Mesodermal cell (in vitro differentiated cells): ENCODE results near the gene SIT1.
"Not testable (repeated sequence)": the region's sequence is repeated elsewhere in the genome, so short reads cannot be mapped to it uniquely, and the experiment has no call there.

Experiments used
- H3K27ac ChIP-seq: 2 replicates; pipeline ENCODE4 v1.7.0; 2013; ENCODE audit warnings: mild to moderate bottlenecking, low read depth, low read length, moderate library complexity; ENCODE audit not compliant: severe bottlenecking
- H3K36me3 ChIP-seq: 2 replicates; pipeline ENCODE4 v1.7.1; 2013; ENCODE audit warnings: mild to moderate bottlenecking, low read length, moderate library complexity; ENCODE audit not compliant: control insufficient read depth, insufficient read depth
- H3K4me1 ChIP-seq: one replicate; pipeline ENCODE4 v1.7.1; 2013; ENCODE audit warnings: mild to moderate bottlenecking, low read length; ENCODE audit not compliant: insufficient read depth, control insufficient read depth, poor library complexity, severe bottlenecking
- H3K4me3 ChIP-seq: 2 replicates; pipeline ENCODE4 v1.7.0; 2013; ENCODE audit warnings: low read length, control low read depth, mild to moderate bottlenecking; ENCODE audit not compliant: insufficient read depth, poor library complexity, severe bottlenecking; ENCODE audit errors: extremely low read depth
- H3K9me3 ChIP-seq: 2 replicates; pipeline ENCODE4 v1.7.1; 2013; ENCODE audit warnings: mild to moderate bottlenecking, low read length, moderate library complexity; ENCODE audit not compliant: control insufficient read depth
- WGBS, 2 experiments: methylation state at CpG; one replicate each; pipeline ENCODE4 v1.1.5; 2013; ENCODE audit warnings: missing lambda C conversion rate in 2 of 2; ENCODE audit not compliant: insufficient coverage in 2 of 2; 5-methylcytosine and 5-hydroxymethylcytosine counted together

The SIT1 gene

DNA sequence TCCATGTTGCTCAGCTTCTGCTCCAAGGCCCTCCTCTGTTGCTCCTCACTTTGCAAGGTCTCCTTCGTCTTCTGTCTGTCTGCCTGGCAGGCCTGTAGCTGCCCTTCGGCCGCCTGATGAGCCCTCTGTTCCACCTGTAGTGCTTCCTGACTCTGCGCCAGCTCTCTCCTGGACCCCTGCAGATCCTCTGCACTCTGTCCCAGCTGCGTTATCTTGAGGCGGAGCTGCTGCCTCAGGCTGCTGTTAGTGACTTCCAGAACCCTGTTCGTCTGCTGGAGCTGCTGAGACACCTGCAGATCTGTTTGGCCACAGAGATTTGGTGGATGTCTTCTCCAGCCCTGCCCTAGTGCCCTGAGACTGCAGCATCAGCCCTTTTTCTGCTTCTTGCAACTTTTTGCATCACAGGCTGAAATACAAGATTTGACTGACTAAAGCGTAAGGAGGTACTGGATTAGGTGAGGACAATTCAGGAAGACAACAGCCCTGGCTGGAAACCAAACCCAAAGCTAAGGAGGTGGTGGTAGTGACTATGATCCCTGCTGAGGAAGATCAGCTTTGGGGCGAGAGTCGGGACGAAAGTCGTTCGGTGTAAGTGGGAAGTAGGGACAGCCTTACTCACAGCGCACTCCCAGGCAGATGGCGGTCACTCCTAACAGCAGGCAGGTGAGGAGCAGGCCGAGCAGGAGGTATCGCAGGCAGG, 34.6 kb downstream of the SIT1 start:
- Histone ChIP-seq H3K4me3 (no peak overlapping the region), H3K4me1 (no peaks in the 10 kb centered on the region), H3K9me3 (no peaks in the 10 kb centered on the region), H3K36me3 (no peaks in the 10 kb centered on the region), H3K27ac (no peak overlapping the region)
- 78 to 82% methylated on average over 13 to 14 of the region's 17 CpGs for WGBS, 2 experiments

GRCh38 chr9:35612843-35613242, 37.9 kb downstream of the SIT1 start:
- no peaks in the 10 kb centered on the region for H3K9me3 ChIP-seq
- H3K27ac ChIP-seq: no peak overlapping the region
- H3K36me3 ChIP-seq: peaks cover 13% of the 10 kb centered on the region
- no peaks in the 10 kb centered on the region for H3K4me1 ChIP-seq
- WGBS, 2 experiments: 79 to 100% methylated on average over 2 of the region's 2 CpGs
- no peak overlapping the region for H3K4me3 ChIP-seq

GRCh38 chr9:35612066-35612465, 38.7 kb downstream of the SIT1 start:
- H3K4me3 ChIP-seq, H3K27ac ChIP-seq, H3K9me3 ChIP-seq, H3K4me1 ChIP-seq: not testable (repeated sequence)
- peaks cover 21% of the 10 kb centered on the region for H3K36me3 ChIP-seq
- 89 to 96% methylated on average over 3 to 4 of the region's 4 CpGs for WGBS, 2 experiments

GRCh38 chr9:35611230-35611797, 39.4 kb downstream of the SIT1 start:
- H3K27ac ChIP-seq: no peak overlapping the region
- WGBS, 2 experiments: 33 to 44% methylated on average over 3 to 4 of the region's 8 CpGs
- H3K9me3 ChIP-seq: no peaks in the 10 kb centered on the region
- peaks cover 21% of the 10 kb centered on the region for H3K36me3 ChIP-seq
- H3K4me3 ChIP-seq: no peak overlapping the region
- H3K4me1 ChIP-seq: no peaks in the 10 kb centered on the region

GRCh38 chr9:35609820-35610163, 40.9 kb downstream of the SIT1 start:
- Histone ChIP-seq H3K4me3 (no peak overlapping the region), H3K9me3 (no peaks in the 10 kb centered on the region), H3K36me3 (peaks cover 21% of the 10 kb centered on the region), H3K4me1 (no peaks in the 10 kb centered on the region), H3K27ac (no peak overlapping the region)
- WGBS, 2 experiments: 91 to 97% methylated on average over 8 of the region's 13 CpGs

DNA sequence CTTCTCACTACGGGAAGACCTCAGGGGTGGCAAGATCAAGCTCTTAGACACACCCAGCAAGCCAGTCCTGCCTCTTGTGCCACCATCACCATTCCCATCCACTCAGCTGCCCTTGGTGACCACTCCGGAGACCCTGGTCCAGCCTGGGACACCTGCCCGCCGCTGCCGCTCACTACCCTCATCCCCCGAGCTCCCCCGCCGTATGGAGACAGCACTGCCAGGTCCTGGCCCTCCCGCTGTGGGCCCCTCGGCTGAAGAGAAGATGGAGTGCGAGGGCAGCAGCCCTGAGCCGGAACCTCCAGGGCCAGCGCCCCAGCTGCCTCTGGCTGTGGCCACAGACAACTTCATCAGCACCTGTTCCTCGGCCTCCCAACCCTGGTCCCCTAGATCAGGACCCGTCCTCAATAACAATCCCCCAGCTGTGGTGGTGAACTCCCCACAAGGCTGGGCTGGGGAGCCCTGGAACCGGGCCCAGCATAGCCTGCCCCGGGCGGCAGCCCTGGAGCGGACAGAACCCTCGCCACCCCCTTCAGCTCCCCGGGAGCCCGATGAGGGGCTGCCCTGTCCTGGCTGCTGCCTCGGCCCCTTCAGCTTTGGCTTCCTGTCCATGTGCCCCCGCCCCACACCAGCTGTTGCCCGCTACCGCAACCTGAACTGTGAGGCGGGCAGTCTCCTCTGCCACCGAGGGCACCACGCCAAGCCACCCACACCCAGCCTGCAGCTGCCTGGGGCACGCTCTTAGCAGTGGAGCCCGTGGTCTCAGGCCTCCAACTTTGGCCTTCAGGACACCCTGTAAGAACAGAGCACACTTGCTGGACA, 41.5 kb downstream of the SIT1 start:
- no peaks in the 10 kb centered on the region for H3K9me3 ChIP-seq
- H3K27ac ChIP-seq: no peak overlapping the region
- H3K4me1 ChIP-seq: no peaks in the 10 kb centered on the region
- no peak overlapping the region for H3K4me3 ChIP-seq
- WGBS, 2 experiments: 93 to 94% methylated on average over 23 to 28 of the region's 31 CpGs
- peaks cover 21% of the 10 kb centered on the region for H3K36me3 ChIP-seq

DNA sequence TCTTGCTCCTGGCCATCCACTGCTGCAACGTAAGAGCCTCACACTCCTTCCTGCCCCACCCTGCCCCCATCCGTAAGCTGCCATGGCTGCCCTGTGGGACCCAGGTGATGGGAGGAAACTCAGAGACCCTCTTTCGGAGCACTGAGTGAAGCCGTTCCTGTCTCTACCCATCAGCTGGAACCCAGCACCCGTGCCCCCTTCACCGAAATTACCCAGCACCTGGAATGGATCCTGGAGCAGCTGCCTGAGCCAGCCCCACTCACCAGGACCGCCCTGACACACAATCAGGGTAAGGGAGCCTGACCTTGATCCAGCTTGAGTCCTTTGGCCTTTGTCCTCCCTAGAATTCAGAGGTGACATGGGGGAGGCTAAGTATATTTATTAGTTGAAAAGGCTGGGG, 42.5 kb downstream of the SIT1 start:
- Histone ChIP-seq H3K36me3 (peaks cover 21% of the 10 kb centered on the region), H3K9me3 (no peaks in the 10 kb centered on the region), H3K4me3 (no peak overlapping the region), H3K4me1 (no peaks in the 10 kb centered on the region), H3K27ac (no peak overlapping the region)
- WGBS, 2 experiments: 95 to 96% methylated on average over 7 of the region's 7 CpGs

DNA sequence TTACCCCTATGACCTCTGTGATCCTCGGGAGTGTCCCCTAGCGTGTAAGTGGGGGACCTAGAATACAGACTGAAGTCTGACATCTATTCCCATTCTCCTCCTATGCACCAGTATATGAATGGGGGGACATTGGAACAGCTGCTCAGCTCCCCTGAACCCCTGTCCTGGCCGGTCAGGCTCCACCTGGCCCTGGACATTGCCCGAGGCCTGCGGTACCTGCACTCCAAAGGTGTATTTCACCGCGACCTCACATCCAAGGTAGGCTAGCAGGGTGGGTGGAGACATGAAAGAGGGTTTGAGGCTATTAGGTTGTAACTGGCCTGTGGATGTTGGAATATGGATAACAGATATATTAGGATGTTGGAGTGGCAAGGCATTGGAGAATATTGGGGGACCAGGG, 44.0 kb downstream of the SIT1 start:
- H3K36me3 ChIP-seq: peaks cover 21% of the 10 kb centered on the region
- peak overlapping the region; percentile 61 for H3K4me3 ChIP-seq
- no peaks in the 10 kb centered on the region for H3K9me3 ChIP-seq
- 99 to 100% methylated on average over 4 to 7 of the region's 7 CpGs for WGBS, 2 experiments
- H3K27ac ChIP-seq: no peak overlapping the region
- no peaks in the 10 kb centered on the region for H3K4me1 ChIP-seq

DNA sequence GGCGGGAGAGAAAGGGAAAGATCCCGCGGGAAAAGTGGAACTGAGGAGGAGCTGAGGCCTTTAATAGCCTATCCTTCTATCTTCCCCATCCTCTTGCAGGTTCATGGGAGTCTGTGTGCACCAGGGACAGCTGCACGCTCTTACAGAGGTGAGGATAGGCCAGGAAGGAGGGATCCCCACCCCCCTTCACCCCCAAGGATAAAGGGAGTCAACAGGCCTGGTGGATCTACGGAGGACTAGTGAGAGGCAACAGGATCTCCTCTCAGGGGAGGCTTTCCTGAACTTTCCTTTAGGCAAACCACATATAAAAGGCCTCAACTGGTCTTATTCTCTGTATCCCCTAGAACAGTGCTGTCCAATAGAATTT, 44.6 kb downstream of the SIT1 start:
- H3K36me3 ChIP-seq: peaks cover 21% of the 10 kb centered on the region
- H3K9me3 ChIP-seq: no peaks in the 10 kb centered on the region
- 23% methylated on average over 3 of the region's 5 CpGs; no CpG with 5 or more reads in 1 of the 2 experiments for WGBS, 2 experiments
- H3K4me3 ChIP-seq: peak overlapping the region; percentile 61
- H3K4me1 ChIP-seq: no peaks in the 10 kb centered on the region
- H3K27ac ChIP-seq: no peak overlapping the region

DNA sequence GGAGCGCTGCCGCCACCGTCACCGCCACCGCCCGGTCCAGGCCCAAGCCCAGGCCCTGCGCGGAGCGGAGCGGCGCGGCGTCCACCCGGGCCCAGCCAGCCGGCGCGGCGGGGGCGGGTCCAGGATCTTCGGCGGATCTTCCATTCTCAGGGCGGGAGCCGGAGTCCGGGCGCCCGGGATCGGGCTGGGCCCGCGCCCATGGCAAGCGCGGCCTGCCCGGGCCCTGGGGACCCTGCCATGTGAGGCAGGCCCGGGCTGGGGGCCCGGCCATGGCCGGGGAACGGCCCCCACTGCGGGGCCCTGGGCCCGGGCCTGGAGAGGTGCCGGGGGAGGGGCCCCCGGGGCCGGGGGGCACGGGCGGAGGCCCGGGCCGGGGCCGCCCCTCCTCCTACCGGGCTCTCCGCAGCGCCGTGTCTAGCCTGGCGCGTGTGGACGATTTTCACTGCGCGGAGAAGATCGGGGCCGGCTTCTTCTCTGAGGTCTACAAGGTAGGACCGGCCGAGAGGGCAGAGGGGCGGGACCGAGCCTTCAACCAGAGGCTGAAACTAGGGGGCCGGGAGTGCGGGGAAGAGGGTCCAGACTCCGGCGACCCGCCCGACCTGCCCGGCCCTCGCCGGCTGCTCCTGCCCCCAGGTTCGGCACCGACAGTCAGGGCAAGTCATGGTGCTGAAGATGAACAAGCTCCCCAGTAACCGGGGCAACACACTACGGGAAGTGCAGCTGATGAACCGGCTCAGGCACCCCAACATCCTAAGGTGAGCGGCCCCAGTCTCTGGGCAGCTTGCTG, 45.2 kb downstream of the SIT1 start:
- H3K36me3 ChIP-seq: peaks cover 21% of the 10 kb centered on the region
- no peaks in the 10 kb centered on the region for H3K9me3 ChIP-seq
- H3K4me3 ChIP-seq: peak overlapping the region; percentile 61
- no peak overlapping the region for H3K27ac ChIP-seq
- H3K4me1 ChIP-seq: no peaks in the 10 kb centered on the region
- WGBS, 2 experiments: 0 to 1% methylated on average over 46 to 64 of the region's 76 CpGs
